H1 (cell line): ENCODE data around the gene ANKRD12. TPM values are rescaled to one million over a fixed set of nuclear protein-coding genes. Genes with fewer than 3 reads are reported as not detected.

Experiments used
- CTCF ChIA-PET: fragments of 300-600 bp; sonication (Branson Sonifier 250); formaldehyde crosslinking; loops from one replicate; lab custom pipeline; 2021; ENCODE audit not compliant: partially characterized antibody; lab: Charles Lee
- POLR2A ChIA-PET: fragments of 300-600 bp; sonication (Branson Sonifier 250); formaldehyde crosslinking; loops from one replicate; lab custom pipeline; 2021; ENCODE audit warnings: inconsistent platforms; ENCODE audit not compliant: partially characterized antibody; lab: Charles Lee
- DNase-seq, 2 experiments: peaks; one replicate each; pipeline versions ENCODE4 v3.0.0 to v3.0.0-alpha.2; 2010 to 2022; ENCODE audit warnings: low spot score in 2 of 2, low read depth in 1 of 2, mixed read lengths in 1 of 2
- FAIRE-seq: peaks from 2 replicates; lab custom pipeline; 2011; peaks lifted over from hg19 to GRCh38; lab: Jason Lieb, UNC
- H2AFZ ChIP-seq: 2 replicates; pipeline ENCODE4 v1.8.1; 2012; ENCODE audit warnings: low read length, inconsistent platforms
- H2AK5ac ChIP-seq: 2 replicates; pipeline ENCODE4 v1.6.1; 2013; ENCODE audit warnings: low read depth, low read length
- H2BK120ac ChIP-seq: replicated peaks from 2 replicates; pipeline ENCODE3; 2013; ENCODE audit warnings: low read depth, low read length, inconsistent platforms
- H2BK12ac ChIP-seq: 2 replicates; pipeline ENCODE4 v1.6.1; 2013; ENCODE audit warnings: low read depth, low read length
- H2BK15ac ChIP-seq: 2 replicates; pipeline ENCODE4 v1.6.1; 2013; ENCODE audit warnings: low read length
- H2BK20ac ChIP-seq: 2 replicates; pipeline ENCODE4 v1.6.1; 2013; ENCODE audit warnings: low read length
- H2BK5ac ChIP-seq: 2 replicates; pipeline ENCODE4 v1.6.1; 2013; ENCODE audit warnings: low read depth, low read length
- H3K14ac ChIP-seq: 2 replicates; pipeline ENCODE4 v1.6.1; 2013; ENCODE audit warnings: inconsistent platforms; ENCODE audit not compliant: insufficient read length
- H3K18ac ChIP-seq: 2 replicates; pipeline ENCODE4 v1.6.1; 2013; ENCODE audit warnings: low read length; ENCODE audit errors: extremely low read depth
- H3K23ac ChIP-seq: 2 replicates; pipeline ENCODE4 v1.6.1; 2013; ENCODE audit warnings: inconsistent platforms; ENCODE audit not compliant: insufficient read length
- H3K23me2 ChIP-seq: 2 replicates; pipeline ENCODE4 v1.6.1; 2013; ENCODE audit warnings: low read depth, low read length
- H3K27ac ChIP-seq: 2 replicates; pipeline ENCODE4 v1.6.1; 2011; ENCODE audit warnings: low read depth, low read length, inconsistent platforms
- H3K27me3 ChIP-seq, 4 experiments: replicated peaks in 1 of 4; 1 replicate in 1 of 4; 2 replicates in 3 of 4; pipeline versions ENCODE4 v1.6.1 to v1.8.1; 2011 to 2013; ENCODE audit warnings: low read length in 3 of 4, mild to moderate bottlenecking in 3 of 4, inconsistent platforms in 2 of 4, mixed read lengths in 2 of 4, moderate library complexity in 1 of 4; ENCODE audit not compliant: control insufficient read depth in 3 of 4, insufficient read depth in 3 of 4; ENCODE audit errors: extremely low read depth in 1 of 4
- H3K36me3 ChIP-seq, 4 experiments: 2 replicates each; pipeline versions ENCODE4 v1.6.1 to v1.8.1; 2011 to 2013; ENCODE audit warnings: mild to moderate bottlenecking in 4 of 4, low read length in 3 of 4, moderate library complexity in 2 of 4, control low read depth in 1 of 4, inconsistent platforms in 1 of 4; ENCODE audit not compliant: insufficient read depth in 4 of 4, control insufficient read depth in 2 of 4
- H3K4ac ChIP-seq: replicated peaks from 2 replicates; pipeline ENCODE3; 2013; ENCODE audit warnings: low read length, low read depth, mixed read lengths, inconsistent platforms; ENCODE audit not compliant: insufficient read length
- H3K4me1 ChIP-seq, 4 experiments: replicated peaks in 1 of 4; 1 replicate in 1 of 4; 2 replicates in 3 of 4; pipeline versions ENCODE4 v1.6.1 to v1.8.1; 2011 to 2013; ENCODE audit warnings: low read length in 3 of 4, inconsistent platforms in 2 of 4, mixed read lengths in 1 of 4; ENCODE audit not compliant: insufficient read depth in 4 of 4, control insufficient read depth in 3 of 4
- H3K4me2 ChIP-seq, 2 experiments: 2 replicates each; pipeline versions ENCODE4 v1.6.1 to v1.8.1; 2011 to 2013; ENCODE audit warnings: low read depth in 2 of 2, low read length in 2 of 2, control low read depth in 1 of 2, inconsistent platforms in 1 of 2, mild to moderate bottlenecking in 1 of 2; ENCODE audit not compliant: insufficient read depth in 1 of 2
- H3K4me3 ChIP-seq, 4 experiments: fragments of 200-600, 300-600 bp in 1 of 4; sonication (generic), shearing (Covaris generic), sonication (Bioruptor Twin) in 1 of 4; 2 replicates each; pipeline versions ENCODE4 v1.5.1 to v1.8.1; 2011 to 2016; ENCODE audit warnings: low read length in 4 of 4, low read depth in 3 of 4, control low read depth in 2 of 4, inconsistent platforms in 2 of 4, mild to moderate bottlenecking in 2 of 4, mixed read lengths in 1 of 4, moderate library complexity in 1 of 4; ENCODE audit not compliant: insufficient read depth in 2 of 4; ENCODE audit errors: extremely low read depth in 1 of 4
- H3K56ac ChIP-seq: replicated peaks from 2 replicates; pipeline ENCODE3; 2013; ENCODE audit warnings: low read depth, mild to moderate bottlenecking, mixed read lengths, low read length, inconsistent platforms; ENCODE audit not compliant: insufficient read length
- H3K79me1 ChIP-seq: 2 replicates; pipeline ENCODE4 v1.6.1; 2013; ENCODE audit warnings: low read depth, low read length, control low read depth
- H3K79me2 ChIP-seq, 2 experiments: 2 replicates each; pipeline versions ENCODE4 v1.6.1 to v1.8.1; 2012 to 2013; ENCODE audit warnings: low read length in 2 of 2, mild to moderate bottlenecking in 2 of 2, inconsistent platforms in 1 of 2; ENCODE audit not compliant: insufficient read depth in 2 of 2, control insufficient read depth in 1 of 2
- H3K9ac ChIP-seq, 4 experiments: replicated peaks in 1 of 4; 1 replicate in 1 of 4; 2 replicates in 3 of 4; pipeline versions ENCODE4 v1.6.1 to v1.8.1; 2011 to 2013; ENCODE audit warnings: low read depth in 3 of 4, low read length in 3 of 4, control low read depth in 2 of 4, mild to moderate bottlenecking in 2 of 4, moderate library complexity in 2 of 4, inconsistent platforms in 1 of 4; ENCODE audit errors: extremely low read depth in 1 of 4
- H3K9me3 ChIP-seq, 2 experiments: 2 replicates each; pipeline versions ENCODE4 v1.6.1 to v1.8.1; 2012 to 2013; ENCODE audit warnings: mild to moderate bottlenecking in 2 of 2, moderate library complexity in 2 of 2, control low read depth in 1 of 2, inconsistent platforms in 1 of 2, low read depth in 1 of 2, low read length in 1 of 2, mixed read lengths in 1 of 2; ENCODE audit not compliant: insufficient read depth in 2 of 2
- H4K20me1 ChIP-seq, 2 experiments: replicated peaks in 1 of 2; 2 replicates each; pipeline versions ENCODE3 to v1.8.1; 2011 to 2013; ENCODE audit warnings: inconsistent platforms in 2 of 2, low read length in 2 of 2, mild to moderate bottlenecking in 1 of 2; ENCODE audit not compliant: insufficient read depth in 2 of 2, control insufficient read depth in 1 of 2
- H4K5ac ChIP-seq: 2 replicates; pipeline ENCODE4 v1.6.1; 2013; ENCODE audit warnings: low read length, low read depth, mixed read lengths, inconsistent platforms; ENCODE audit not compliant: insufficient read length
- H4K8ac ChIP-seq: 2 replicates; pipeline ENCODE4 v1.8.0; 2013; ENCODE audit warnings: mild to moderate bottlenecking, moderate library complexity, low read length, inconsistent platforms; ENCODE audit not compliant: insufficient read depth; ENCODE audit errors: extremely low read depth
- H4K91ac ChIP-seq: replicated peaks from 2 replicates; pipeline ENCODE3; 2013; ENCODE audit warnings: low read length, mixed read lengths, inconsistent platforms; ENCODE audit not compliant: insufficient read length
- CBX8 ChIP-seq: fragments of 300-800, 300-1000 bp; sonication (generic); IDR thresholded peaks from 2 replicates; pipeline ENCODE4 v1.7.1; 2016; ENCODE audit warnings: low read depth, low read length, borderline replicate concordance
- CREB1 ChIP-seq: IDR thresholded peaks from 2 replicates; pipeline ENCODE4 v1.6.1; 2012; ENCODE audit warnings: inconsistent platforms
- CTBP2 ChIP-seq: IDR thresholded peaks from 2 replicates; pipeline ENCODE4 v1.7.0; 2011; ENCODE audit warnings: borderline replicate concordance, mild to moderate bottlenecking, moderate library complexity, mixed read lengths, low read length; ENCODE audit not compliant: insufficient read depth, insufficient read length
- E2F6 ChIP-seq: IDR thresholded peaks from 2 replicates; pipeline ENCODE4 v1.6.1; 2012; ENCODE audit warnings: inconsistent platforms
- GABPA ChIP-seq: IDR thresholded peaks from 2 replicates; pipeline ENCODE4 v1.6.1; 2011; ENCODE audit warnings: mild to moderate bottlenecking, low read length, moderate library complexity, borderline replicate concordance; ENCODE audit not compliant: insufficient read depth
- HDAC6 ChIP-seq: IDR thresholded peaks from one replicate; pipeline ENCODE4 v1.7.1; 2012; ENCODE audit warnings: low read depth, mild to moderate bottlenecking, inconsistent platforms, low read length, moderate library complexity
- JUN ChIP-seq: IDR thresholded peaks from 2 replicates; pipeline ENCODE4 v1.6.1; 2011; ENCODE audit warnings: low read depth, mild to moderate bottlenecking, improper control_type of control experiment, low read length
- KDM5A ChIP-seq: fragments of 200-600 bp; IDR thresholded peaks from 2 replicates; pipeline ENCODE4 v1.7.1; 2012; ENCODE audit warnings: mild to moderate bottlenecking, low read length, inconsistent platforms, mixed read lengths
- POLR2AphosphoS5 ChIP-seq: IDR thresholded peaks from 2 replicates; pipeline ENCODE4 v1.6.1; 2011; ENCODE audit warnings: low read depth, low read length
- RAD21 ChIP-seq, 2 experiments: IDR thresholded peaks in 1 of 2; conservative IDR thresholded peaks in 1 of 2; 2 replicates each; pipeline ENCODE4 v1.6.1; 2011; ENCODE audit warnings: low read depth in 2 of 2, low read length in 2 of 2, improper control_type of control experiment in 1 of 2, inconsistent platforms in 1 of 2, mild to moderate bottlenecking in 1 of 2, moderate library complexity in 1 of 2
- RBBP5 ChIP-seq: IDR thresholded peaks from 2 replicates; pipeline ENCODE4 v1.7.1; 2012; ENCODE audit warnings: low read depth, mild to moderate bottlenecking, inconsistent platforms, low read length, moderate library complexity, borderline replicate concordance
- TEAD4 ChIP-seq: IDR thresholded peaks from 2 replicates; pipeline ENCODE4 v1.6.1; 2012; ENCODE audit warnings: low read depth, low read length, inconsistent platforms, mixed read lengths
- WGBS, 2 experiments: shearing (Covaris generic) in 1 of 2; methylation state at CpG; one replicate each; pipeline versions ENCODE4 v1.1.6 to v1.1.7; 2013 to 2015; ENCODE audit warnings: low lambda C conversion rate in 2 of 2, mixed read lengths in 2 of 2, inconsistent platforms in 1 of 2, low coverage in 1 of 2, missing lambda C conversion rate in 1 of 2; ENCODE audit not compliant: insufficient replicate concordance in 2 of 2, insufficient coverage in 1 of 2, insufficient read length in 1 of 2; ENCODE audit errors: extremely low coverage in 1 of 2, missing lambda C conversion rate in 1 of 2; 5-methylcytosine and 5-hydroxymethylcytosine counted together
- polyA plus RNA-seq, 7 experiments: library from polyadenylated mRNA; depleted of rRNA in 3 of 7; stranded (reverse) in 5 of 7; unstranded in 2 of 7; fragments of >200 nt in 5 of 7; fragments of 200-250 nt in 2 of 7; gene quantifications; 1 replicate in 5 of 7; 2 replicates in 1 of 7; 4 replicates in 1 of 7; pipeline versions ENCODE4 v1.2.1 to v1.2.3, GENCODE V29; 2011 to 2013; ENCODE audit warnings: missing spikeins in 2 of 7, mixed read lengths in 2 of 7
- total RNA-seq: library from RNA; stranded (reverse); fragmentation: NEBNext Ultra II Directional; extraction: Animal tissue kit (Norgen Biotek cat#: 25700); gene quantifications from 2 replicates; pipeline ENCODE4 v1.2.1, GENCODE V29; 2021

Gene ANKRD12
- total and polyA plus RNA-seq, 2 of the 8 experiments (the other 6 are each of a cell fraction or from before 2014, with no cell fraction given): 2.6 to 37.9 TPM

- H3K56ac ChIP-seq: no peak overlapping the region
- TF ChIP-seq TEAD4 (no peak), GABPA (no peak), RBBP5 (no peak), POLR2AphosphoS5 (no peak), JUN (no peak), CBX8 (no peak), CREB1 (no peak), HDAC6 (no peak), RAD21 (IDR thresholded peaks at IDR 0.05 in 1 of 2, conservative IDR thresholded peaks at IDR 0.05 in 1 of 2; ENCODE audit: low read depth in 2 of 2, low read length in 2 of 2) (no peak), KDM5A (no peak), E2F6 (no peak), CTBP2 (no peak)
Measured at GRCh38 chr18:9095297-9096006, 41.1 kb upstream of the ANKRD12 start.

More at GRCh38 chr18:9095297-9096006, 41.1 kb upstream of the ANKRD12 start:
- no peak overlapping the region for H2BK120ac ChIP-seq
- H2BK12ac ChIP-seq: no peak overlapping the region
- H4K8ac ChIP-seq: no peak overlapping the region
- no peaks in the 10 kb centered on the region for H3K36me3 ChIP-seq
- H3K18ac ChIP-seq: no peak overlapping the region
- no peak overlapping the region for H2AK5ac ChIP-seq
- no peaks in the 10 kb centered on the region for H3K27me3 ChIP-seq
- H2AFZ ChIP-seq: peak overlapping the region; percentile 85
- no peak overlapping the region for H3K14ac ChIP-seq
- ChIA-PET CTCF (no interaction called here), POLR2A (no interaction called here)
- no peak overlapping the region for H3K4me2 ChIP-seq
- H3K27ac ChIP-seq: no peak overlapping the region
- H2BK5ac ChIP-seq: 0 out of 2 replicates have a peak overlapping the region, but pooled peaks have one; percentile 8
- H3K9ac ChIP-seq: no peak overlapping the region
- WGBS, 2 experiments: 86% methylated on average over 9 of the region's 9 CpGs; no CpG with 5 or more reads in 1 of the 2 experiments
- H3K79me2 ChIP-seq: no peaks in the 10 kb centered on the region
- H3K4ac ChIP-seq: no peak overlapping the region
- FAIRE-seq: no peak
- no peaks in the 10 kb centered on the region for H3K23me2 ChIP-seq
- no peak overlapping the region for H3K4me3 ChIP-seq
- H2BK15ac ChIP-seq: 0 out of 2 replicates have a peak overlapping the region, but pooled peaks have one; percentile 54
- H3K4me1 ChIP-seq: peaks cover 0 to 15% (median 7%) of the 10 kb centered on the region in 4 experiments; a peak in 3 of 7 replicates
- H4K20me1 ChIP-seq: no peaks in the 10 kb centered on the region
- DNase-seq: no peak
- H3K79me1 ChIP-seq: no peaks in the 10 kb centered on the region
- H3K23ac ChIP-seq: no peak overlapping the region
- H4K5ac ChIP-seq: no peak overlapping the region
- no peak overlapping the region for H4K91ac ChIP-seq
- no peaks in the 10 kb centered on the region for H3K9me3 ChIP-seq
- no peak overlapping the region for H2BK20ac ChIP-seq
